ENCODE data around the gene PRMT5.

- TF ChIP-seq ZNF274 (IDR thresholded peaks at IDR 0.05; ENCODE audit: low read depth, low read length) (no peak), YY1 (IDR thresholded peaks at IDR 0.05; ENCODE audit: insufficient read depth, insufficient read length) (no peak), SUZ12 (IDR thresholded peaks at IDR 0.05; ENCODE audit: extremely low read depth, insufficient read depth, insufficient read length) (no peak)
Measured at GRCh38 chr14:22952418-22952817, 23.2 kb upstream of the PRMT5 start.

All from NT2/D1 (cell line).